ENCODE data around the gene SLC9A9. TPM values are rescaled to one million over a fixed set of nuclear protein-coding genes. Genes with fewer than 3 reads are reported as not detected.

Gene SLC9A9
- total and polyA plus RNA-seq, 9 of the 15 experiments (the other 6 are each of a cell fraction or from before 2014, with no cell fraction given): 0.03 to 0.13 TPM; not detected in 7

GRCh38 chr3:143367171-143367570 lies 481.1 kb downstream of the SLC9A9 start:
- H3K9ac ChIP-seq (ENCODE audit: insufficient read depth in 1 of 2, low read depth in 2 of 2, low read length in 2 of 2): no peak overlapping the region
- no TSS peak for BruUV-seq (replicated peaks)
- ATAC-seq (no peak), FAIRE-seq (no peak), DNase-seq (ENCODE audit: extremely low read depth in 1 of 4, low spot score in 3 of 4) (no peak)
- no peaks in the 10 kb centered on the region for H3K9me3 ChIP-seq (replicated peaks; ENCODE audit: control insufficient read depth, insufficient read depth, low read depth, low read length)
- TF ChIP-seq NFE2 (IDR thresholded peaks at IDR 0.05; ENCODE audit: low read depth): peak; percentile 25; the same call in 1 of the 2 replicates
- TF ChIP-seq EWSR1 (IDR thresholded peaks at IDR 0.05; ENCODE audit: borderline replicate concordance, low read depth, partially characterized antibody): no peak
- no peak for TF ChIP-seq MIER1 (IDR thresholded peaks at IDR 0.05; ENCODE audit: low read depth)
- TF ChIP-seq MEF2A (IDR thresholded peaks at IDR 0.05; ENCODE audit: control insufficient read depth, low read depth, low read length): no peak
- no peak for TF ChIP-seq ZBTB9 (CRISPR knock-in tag; IDR thresholded peaks at IDR 0.05)
- peak; percentile 63 for TF ChIP-seq ZNF316 (IDR thresholded peaks at IDR 0.05)
- peak; percentile 53 for TF ChIP-seq C11orf30 (IDR thresholded peaks at IDR 0.05; ENCODE audit: low read depth)
- TF ChIP-seq, protein P1, sequence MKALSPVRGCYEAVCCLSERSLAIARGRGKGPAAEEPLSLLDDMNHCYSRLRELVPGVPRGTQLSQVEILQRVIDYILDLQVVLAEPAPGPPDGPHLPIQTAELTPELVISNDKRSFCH (CRISPR knock-in tag; IDR thresholded peaks at IDR 0.05): no peak
- TF ChIP-seq, protein P1 (tag; IDR thresholded peaks at IDR 0.05): 0 out of 2 replicates have a peak, but pooled peaks have one; percentile 42
- H3K27me3 ChIP-seq (ENCODE audit: control insufficient read depth in 2 of 2, insufficient read depth in 2 of 2, low read length in 2 of 2): no peaks in the 10 kb centered on the region
- intact Hi-C loops (cut with micrococcal nuclease) (no loop called here), in situ Hi-C loops (cut with MboI) (no loop called here)
- H3K36me3 ChIP-seq (ENCODE audit: control insufficient read depth, insufficient read depth, low read length): no peaks in the 10 kb centered on the region
- H3K4me2 ChIP-seq (ENCODE audit: insufficient read depth, low read length): no peak overlapping the region
- 5% methylated on average over 1 of the region's 1 CpG for WGBS (ENCODE audit: insufficient coverage, low coverage, missing lambda C conversion rate)
- ChIA-PET CTCF (ENCODE audit: low intra/inter-chr PET ratio) (no interaction called here), POLR2A (interaction anchor here (0.7 to 1.3 kb wide), 2 partner anchors 8 to 282 kb away, joined by 3 to 4 read pairs; no protein-coding TSS in a partner anchor)
- no peak overlapping the region for H3K27ac ChIP-seq (ENCODE audit: extremely low read depth, low read depth, low read length)
- H3K79me2 ChIP-seq (ENCODE audit: control insufficient read depth, insufficient read depth, low read length): no peaks in the 10 kb centered on the region
- H3K4me1 ChIP-seq (replicated peaks in 1 of 2; ENCODE audit: control insufficient read depth in 2 of 2, insufficient read depth in 2 of 2, low read length in 2 of 2): peaks cover 9 to 29% of the 10 kb centered on the region in 2 experiments
- H3K9me1 ChIP-seq (ENCODE audit: control insufficient read depth, insufficient read depth, low read length): no peaks in the 10 kb centered on the region
- no peaks in the 10 kb centered on the region for H4K20me1 ChIP-seq (replicated peaks; ENCODE audit: control insufficient read depth, insufficient read depth, low read length)
- peak overlapping the region; percentile 78 for H2AFZ ChIP-seq (ENCODE audit: low read depth, low read length)
- no peak overlapping the region for H3K4me3 ChIP-seq
